Fibroblast of villous mesenchyme (primary cell): ENCODE results near the gene CDH12. TPM values are rescaled to one million over a fixed set of nuclear protein-coding genes. Genes with fewer than 3 reads are reported as not detected.
"Not testable (repeated sequence)": the region's sequence is repeated elsewhere in the genome, so short reads cannot be mapped to it uniquely, and the experiment has no call there.

Experiments
- DNase-seq: peaks from one replicate; pipeline ENCODE4 v3.0.0-alpha.2; 2010; ENCODE audit warnings: low read depth
- H3K4me3 ChIP-seq: 2 replicates; pipeline ENCODE4 v1.5.1; 2011; ENCODE audit warnings: low read depth, mild to moderate bottlenecking, low read length
- total RNA-seq: library from RNA; depleted of rRNA; stranded (reverse); fragments of >200 nt; gene quantifications from 2 replicates; pipeline ENCODE4 v1.2.3, GENCODE V29; 2012
- TF ChIP-seq, protein P1 (sequence below): IDR thresholded peaks from 2 replicates; pipeline ENCODE4 v1.5.1; 2012; ENCODE audit warnings: low read depth, mild to moderate bottlenecking, low read length; ENCODE audit not compliant: insufficient read depth

The CDH12 gene
- total RNA-seq, 1 donor, result not detected

DNA sequence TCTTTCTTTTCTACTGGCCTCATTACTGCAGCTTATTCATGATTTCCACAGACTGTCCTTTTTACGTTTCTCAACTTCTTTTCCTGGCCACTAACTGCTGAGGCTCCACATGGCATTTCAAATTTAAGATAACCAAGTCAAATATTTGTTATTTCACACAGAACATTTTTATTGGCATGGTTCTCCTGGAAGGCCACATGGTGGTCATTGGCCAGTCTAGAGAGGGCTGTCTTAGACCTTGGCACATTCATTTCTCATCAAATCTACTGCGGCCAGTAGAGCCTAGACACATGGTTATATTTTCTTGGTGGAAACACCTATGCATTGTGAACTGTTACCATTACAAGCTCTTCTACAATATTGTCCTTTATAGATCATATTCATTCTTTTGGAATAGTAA is 644.7 kb downstream of the CDH12 start:
- DNase-seq, result not testable (repeated sequence)

GRCh38 chr5:22188651-22189050 is 664.5 kb downstream of the CDH12 start:
- not testable (repeated sequence) for DNase-seq, H3K4me3 ChIP-seq

More for the DNA sequence above, 644.7 kb downstream of the CDH12 start:
- not testable (repeated sequence) for H3K4me3 ChIP-seq

DNA sequence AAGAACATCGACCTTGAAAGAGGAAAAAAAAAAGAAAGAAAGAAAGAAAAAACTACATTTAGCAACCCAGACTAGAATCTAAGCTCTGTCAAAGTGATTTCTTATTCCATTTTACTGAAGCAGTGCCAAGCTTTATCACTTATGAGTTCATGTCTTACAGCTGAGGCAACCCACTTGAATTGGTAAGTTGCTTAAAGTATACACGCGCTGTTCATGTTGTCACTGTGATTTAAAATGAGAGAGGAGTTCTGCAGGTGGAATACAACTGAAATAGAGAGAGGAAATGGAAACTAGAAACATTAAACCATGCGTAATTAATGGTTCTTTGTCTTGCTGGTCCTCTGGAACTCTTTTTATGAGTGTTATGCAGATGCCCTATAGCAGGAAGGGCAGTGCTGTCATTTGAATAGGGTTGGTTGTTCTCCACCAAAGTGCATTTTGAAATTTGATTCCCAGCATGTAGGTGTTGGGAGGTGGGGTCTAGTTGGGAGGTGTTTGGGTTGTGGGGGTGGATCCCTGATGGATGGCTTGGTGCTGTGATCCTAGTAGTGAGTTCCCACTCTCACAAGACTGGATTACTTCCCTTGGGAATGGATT is 665.4 kb downstream of the CDH12 start:
- DNase-seq, result not testable (repeated sequence)

GRCh38 chr5:22169226-22169625 is 683.9 kb downstream of the CDH12 start:
- DNase-seq, H3K4me3 ChIP-seq: not testable (repeated sequence)

More for the DNA sequence above, 665.4 kb downstream of the CDH12 start:
- not testable (repeated sequence) for H3K4me3 ChIP-seq

- not testable (repeated sequence) for H3K4me3 ChIP-seq, DNase-seq
These were observed 684.4 kb downstream of the CDH12 start for GRCh38 chr5:22168704-22169103.

DNA sequence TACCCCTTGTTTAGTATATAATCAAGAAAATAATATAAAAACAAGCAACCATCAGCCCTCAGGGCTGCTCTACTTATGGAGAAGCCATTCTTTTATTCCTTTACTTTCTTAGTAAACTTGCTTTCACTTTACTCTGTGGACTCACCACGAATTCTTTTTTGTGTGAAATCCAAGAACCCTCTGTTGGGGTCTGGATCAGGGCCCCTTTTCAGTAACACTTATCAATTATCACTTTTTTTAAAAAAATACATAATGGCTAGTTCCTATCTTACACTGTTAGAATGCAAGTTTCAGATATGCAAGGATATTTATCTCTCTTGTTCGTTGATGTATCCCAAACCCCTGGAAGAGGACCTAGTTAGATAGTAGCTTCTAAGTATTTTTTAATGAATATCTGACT is 687.2 kb downstream of the CDH12 start:
- H3K4me3 ChIP-seq, DNase-seq: not testable (repeated sequence)

GRCh38 chr5:22164910-22165748 is 688.0 kb downstream of the CDH12 start:
- not testable (repeated sequence) for H3K4me3 ChIP-seq, DNase-seq

DNA sequence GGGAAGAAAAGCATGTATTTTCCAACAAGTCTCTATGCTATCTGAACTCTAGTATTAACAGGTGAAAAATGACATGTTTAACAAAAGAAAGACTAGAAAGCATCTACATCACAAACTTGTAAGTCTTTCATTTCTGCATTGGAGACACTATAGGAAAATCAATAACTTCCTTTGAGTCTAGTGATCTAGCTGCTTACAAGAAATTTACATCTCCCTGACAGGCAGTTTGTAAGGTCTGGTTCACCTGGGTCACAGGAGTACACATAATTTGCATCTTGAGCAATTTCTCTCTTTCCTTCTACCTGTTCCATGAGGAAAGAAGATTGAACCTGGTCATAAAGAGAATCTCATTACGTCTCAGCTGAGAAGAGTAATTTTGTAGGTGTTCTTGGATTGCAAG is 696.2 kb downstream of the CDH12 start:
- not testable (repeated sequence) for H3K4me3 ChIP-seq, DNase-seq

DNA sequence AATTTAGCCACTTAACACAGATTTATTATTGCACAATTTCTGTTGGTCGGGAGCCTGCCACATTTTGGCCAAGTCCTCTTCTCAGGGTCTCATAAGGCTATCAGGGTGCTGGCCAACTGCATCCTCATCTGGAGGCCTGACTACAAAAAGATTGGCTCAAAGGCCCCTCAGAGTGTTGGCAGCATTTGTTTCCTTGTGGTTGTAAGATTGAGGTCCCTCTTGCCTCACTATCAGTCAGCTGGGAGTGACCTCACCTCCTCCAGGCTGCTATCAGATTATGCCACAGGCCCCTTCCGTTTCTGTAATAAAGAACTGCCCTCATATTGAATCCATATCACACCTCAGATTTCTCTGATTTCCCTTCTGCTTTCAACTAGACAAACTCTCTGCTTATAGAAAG is 698.4 kb downstream of the CDH12 start:
- H3K4me3 ChIP-seq, DNase-seq: not testable (repeated sequence)

DNA sequence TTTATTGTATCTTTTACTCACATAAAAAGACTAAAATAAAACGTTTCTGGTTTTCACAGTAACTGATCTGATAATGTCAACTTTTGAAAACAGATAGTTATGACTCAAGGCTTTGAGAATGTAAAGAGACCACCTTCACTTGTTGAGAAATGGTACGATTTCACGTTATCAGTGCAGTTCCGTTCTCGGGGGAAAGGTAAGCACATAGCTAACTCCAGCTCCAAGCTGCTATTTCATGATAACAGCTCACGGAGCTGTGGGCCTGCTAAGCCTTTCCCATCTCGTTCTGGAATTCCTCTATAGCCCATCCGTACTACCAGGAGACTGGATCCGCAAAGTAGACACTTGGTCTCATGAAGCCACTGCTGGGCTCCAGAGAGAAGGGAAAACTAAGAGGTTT is 701.3 kb downstream of the CDH12 start:
- H3K4me3 ChIP-seq, DNase-seq: not testable (repeated sequence)

DNA sequence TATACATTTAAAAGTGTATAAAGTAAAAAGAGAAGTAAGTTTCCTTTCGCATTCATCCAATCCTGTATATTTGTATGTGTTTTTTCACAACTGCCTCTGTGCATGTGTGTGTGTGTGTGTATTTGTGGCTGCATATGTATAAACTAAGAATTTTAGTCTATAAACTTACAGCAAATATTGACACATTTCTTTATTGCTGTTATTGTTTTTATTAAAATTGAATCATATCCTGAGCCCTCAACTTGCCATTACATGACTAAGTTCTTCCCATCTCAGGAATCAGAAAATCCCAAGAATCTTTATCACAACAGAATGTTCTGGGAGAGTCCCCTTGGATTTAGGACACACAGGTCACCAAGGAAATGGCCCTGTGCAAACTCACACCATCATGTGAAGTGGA is 712.7 kb downstream of the CDH12 start:
- H3K4me3 ChIP-seq, DNase-seq: not testable (repeated sequence)

- DNase-seq, H3K4me3 ChIP-seq: not testable (repeated sequence)
These were observed 713.4 kb downstream of the CDH12 start for GRCh38 chr5:22139662-22140300.

DNA sequence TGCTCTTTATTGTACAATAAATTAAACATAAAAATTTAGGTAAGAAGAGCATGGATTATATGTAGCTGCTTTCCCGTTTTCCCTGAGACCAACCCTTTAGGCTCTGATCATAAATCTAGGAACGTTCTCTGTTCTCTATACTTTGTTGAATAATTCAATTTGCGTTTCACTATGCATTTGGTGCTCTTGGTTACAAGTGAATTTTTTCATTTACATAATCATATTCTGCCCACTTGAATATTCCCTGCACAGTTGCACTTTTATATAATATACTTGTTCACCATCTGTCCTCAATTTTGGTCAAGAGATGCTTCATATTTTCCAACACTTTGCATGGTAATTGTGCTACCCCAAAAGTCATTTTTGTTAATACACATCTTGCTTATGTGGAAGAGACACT is 741.8 kb downstream of the CDH12 start:
- TF ChIP-seq, protein P1, sequence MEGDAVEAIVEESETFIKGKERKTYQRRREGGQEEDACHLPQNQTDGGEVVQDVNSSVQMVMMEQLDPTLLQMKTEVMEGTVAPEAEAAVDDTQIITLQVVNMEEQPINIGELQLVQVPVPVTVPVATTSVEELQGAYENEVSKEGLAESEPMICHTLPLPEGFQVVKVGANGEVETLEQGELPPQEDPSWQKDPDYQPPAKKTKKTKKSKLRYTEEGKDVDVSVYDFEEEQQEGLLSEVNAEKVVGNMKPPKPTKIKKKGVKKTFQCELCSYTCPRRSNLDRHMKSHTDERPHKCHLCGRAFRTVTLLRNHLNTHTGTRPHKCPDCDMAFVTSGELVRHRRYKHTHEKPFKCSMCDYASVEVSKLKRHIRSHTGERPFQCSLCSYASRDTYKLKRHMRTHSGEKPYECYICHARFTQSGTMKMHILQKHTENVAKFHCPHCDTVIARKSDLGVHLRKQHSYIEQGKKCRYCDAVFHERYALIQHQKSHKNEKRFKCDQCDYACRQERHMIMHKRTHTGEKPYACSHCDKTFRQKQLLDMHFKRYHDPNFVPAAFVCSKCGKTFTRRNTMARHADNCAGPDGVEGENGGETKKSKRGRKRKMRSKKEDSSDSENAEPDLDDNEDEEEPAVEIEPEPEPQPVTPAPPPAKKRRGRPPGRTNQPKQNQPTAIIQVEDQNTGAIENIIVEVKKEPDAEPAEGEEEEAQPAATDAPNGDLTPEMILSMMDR, result no peak
- H3K4me3 ChIP-seq, result no peak overlapping the region
- DNase-seq, result no peak
